Measurements from ENCODE around the gene MAP3K12. TPM values are rescaled to one million over a fixed set of nuclear protein-coding genes. Genes with fewer than 3 reads are reported as not detected.

MAP3K12 gene
- total RNA-seq, 5 donors from 2014 or later (not counting 1 experiment from before 2014, with no cell fraction given) = 21.4 to 29.9 (median 25.9) TPM

- 94% methylated on average over 6 of the region's 9 CpGs for WGBS (ENCODE audit: insufficient coverage)
- no peak overlapping the region for H3K27ac ChIP-seq (ENCODE audit: low read length)
- H3K4me3 Mint-ChIP-seq = no peak overlapping the region
- POLR2A ChIA-PET = no interaction called here
- H3K36me3 Mint-ChIP-seq = peaks cover 27% of the 10 kb centered on the region
- peaks cover 9 to 11% (median 11%) of the 10 kb centered on the region in 3 donors for H3K4me1 Mint-ChIP-seq
- no peaks in the 10 kb centered on the region for H3K27me3 Mint-ChIP-seq
- no peak for ATAC-seq (replicated peaks in 1 of 4)
- H3K36me3 ChIP-seq (ENCODE audit: control insufficient read depth in 2 of 2, extremely low read depth in 1 of 2, insufficient read depth in 1 of 2, low read length in 1 of 2) = peaks cover 6 to 52% of the 10 kb centered on the region in 2 donors
- H3K4me1 ChIP-seq (ENCODE audit: control insufficient read depth in 1 of 2, extremely low read depth in 1 of 2, insufficient read depth in 2 of 2, low read length in 2 of 2) = peaks cover 0 to 9% of the 10 kb centered on the region in 2 experiments
- no peaks in the 10 kb centered on the region for H3K27me3 ChIP-seq (replicated peaks in 1 of 2; ENCODE audit: control insufficient read depth in 2 of 2, extremely low read depth in 1 of 2, insufficient read depth in 2 of 2, low read length in 1 of 2)
- no peak overlapping the region for H3K4me3 ChIP-seq (ENCODE audit: control insufficient read depth in 1 of 2, extremely low read depth in 1 of 2, low read length in 1 of 2)
- CTCF ChIA-PET = interaction anchor here (1.0 to 3.3 kb wide), 4 partner anchors 10 to 158 kb away, joined by 3 to 19 read pairs (median 10); partner anchors contain the start of gene TARBP2 (in 1 of the 2)
- H3K9me3 ChIP-seq = no peaks in the 10 kb centered on the region
- H3K9me3 Mint-ChIP-seq = no peaks in the 10 kb centered on the region
- no peak for DNase-seq
- H3K27ac Mint-ChIP-seq = no peak overlapping the region
Measured at GRCh38 chr12:53510181-53510812, 11.0 kb upstream of the MAP3K12 start.

- DNase-seq (peak; percentile 40 to 88 (median 73)), ATAC-seq (replicated peaks in 1 of 4) (peak; percentile 91 to 97 (median 96))
- Mint-ChIP-seq H3K36me3 (peaks cover 24% of the 10 kb centered on the region), H3K27ac (peak overlapping the region; percentile 14 to 45), H3K27me3 (no peaks in the 10 kb centered on the region), H3K4me3 (no peak overlapping the region), H3K4me1 (peaks cover 9 to 12% (median 11%) of the 10 kb centered on the region in 3 donors), H3K9me3 (no peaks in the 10 kb centered on the region)
- Histone ChIP-seq H3K4me3 (ENCODE audit: control insufficient read depth in 1 of 2, extremely low read depth in 1 of 2, low read length in 1 of 2) (no peak overlapping the region), H3K27me3 (replicated peaks in 1 of 2; ENCODE audit: control insufficient read depth in 2 of 2, extremely low read depth in 1 of 2, insufficient read depth in 2 of 2, low read length in 1 of 2) (no peaks in the 10 kb centered on the region), H3K27ac (ENCODE audit: low read length) (peak overlapping the region; percentile 36), H3K4me1 (ENCODE audit: control insufficient read depth in 1 of 2, extremely low read depth in 1 of 2, insufficient read depth in 2 of 2, low read length in 2 of 2) (peaks cover 0 to 9% of the 10 kb centered on the region in 2 experiments), H3K36me3 (ENCODE audit: control insufficient read depth in 2 of 2, extremely low read depth in 1 of 2, insufficient read depth in 1 of 2, low read length in 1 of 2) (peaks cover 13 to 52% of the 10 kb centered on the region in 2 donors), H3K9me3 (no peaks in the 10 kb centered on the region)
- WGBS (ENCODE audit: insufficient coverage) = 67% methylated on average over 3 of the region's 7 CpGs
- POLR2A ChIA-PET = interaction anchor here (0.5 to 0.7 kb wide), 9 partner anchors 17 to 834 kb away, joined by 3 to 11 read pairs (median 3); no protein-coding TSS in a partner anchor
- CTCF ChIA-PET = interaction anchor here (0.6 to 3.3 kb wide), 24 partner anchors 8 to 624 kb away, joined by 3 to 36 read pairs (median 4); partner anchors contain the start of genes AAAS (in 1 of the 2), SP1 (in 1 of the 2) and TARBP2 (in 1 of the 2)
Measured at GRCh38 chr12:53508534-53509170, 9.4 kb upstream of the MAP3K12 start.

- H3K27me3 ChIP-seq (replicated peaks in 1 of 2; ENCODE audit: control insufficient read depth in 2 of 2, extremely low read depth in 1 of 2, insufficient read depth in 2 of 2, low read length in 1 of 2) = no peaks in the 10 kb centered on the region
- CTCF ChIA-PET = interaction anchor here (0.5 to 2.7 kb wide), 6 partner anchors 14 to 186 kb away, joined by 3 to 36 read pairs (median 4); partner anchors contain the start of gene AAAS (in 1 of the 2)
- DNase-seq = no peak
- peaks cover 0 to 9% of the 10 kb centered on the region in 2 experiments for H3K4me1 ChIP-seq (ENCODE audit: control insufficient read depth in 1 of 2, extremely low read depth in 1 of 2, insufficient read depth in 2 of 2, low read length in 2 of 2)
- no peaks in the 10 kb centered on the region for H3K9me3 ChIP-seq
- ATAC-seq (replicated peaks in 1 of 4) = no peak
- 100% methylated on average over 2 of the region's 4 CpGs for WGBS (ENCODE audit: insufficient coverage)
- H3K27ac ChIP-seq (ENCODE audit: low read length) = no peak overlapping the region
- H3K36me3 ChIP-seq (ENCODE audit: control insufficient read depth in 2 of 2, extremely low read depth in 1 of 2, insufficient read depth in 1 of 2, low read length in 1 of 2) = peaks cover 18 to 49% of the 10 kb centered on the region in 2 donors
- no peak overlapping the region for H3K4me3 Mint-ChIP-seq
- POLR2A ChIA-PET = no interaction called here
- peaks cover 11 to 19% (median 12%) of the 10 kb centered on the region in 3 donors for H3K4me1 Mint-ChIP-seq
- no peak overlapping the region for H3K4me3 ChIP-seq (ENCODE audit: control insufficient read depth in 1 of 2, extremely low read depth in 1 of 2, low read length in 1 of 2)
- no peaks in the 10 kb centered on the region for H3K27me3 Mint-ChIP-seq
- H3K27ac Mint-ChIP-seq = no peak overlapping the region
- H3K36me3 Mint-ChIP-seq = peaks cover 19% of the 10 kb centered on the region
- no peaks in the 10 kb centered on the region for H3K9me3 Mint-ChIP-seq
Measured at GRCh38 chr12:53507603-53507885, 8.3 kb upstream of the MAP3K12 start.

- 92% methylated on average over 5 of the region's 9 CpGs for WGBS (ENCODE audit: insufficient coverage)
- Mint-ChIP-seq H3K9me3 (no peaks in the 10 kb centered on the region), H3K27ac (no peak within 1 kb of the TSS), H3K27me3 (no peaks in the 10 kb centered on the region), H3K4me3 (no peak within 1 kb of the TSS), H3K36me3 (peaks cover 19% of the 10 kb centered on the region), H3K4me1 (peaks cover 14 to 22% (median 15%) of the 10 kb centered on the region in 3 donors)
- H3K9me3 ChIP-seq = no peaks in the 10 kb centered on the region
- H3K27ac ChIP-seq (ENCODE audit: low read length) = no peak within 1 kb of the TSS
- H3K27me3 ChIP-seq (replicated peaks in 1 of 2; ENCODE audit: control insufficient read depth in 2 of 2, extremely low read depth in 1 of 2, insufficient read depth in 2 of 2, low read length in 1 of 2) = no peaks in the 10 kb centered on the region
- no peak within 1 kb of the TSS for H3K4me3 ChIP-seq (ENCODE audit: control insufficient read depth in 1 of 2, extremely low read depth in 1 of 2, low read length in 1 of 2)
- DNase-seq (no peak), ATAC-seq (replicated peaks in 1 of 4) (no peak)
- POLR2A ChIA-PET = no interaction called here
- peaks cover 17 to 44% of the 10 kb centered on the region in 2 donors for H3K36me3 ChIP-seq (ENCODE audit: control insufficient read depth in 2 of 2, extremely low read depth in 1 of 2, insufficient read depth in 1 of 2, low read length in 1 of 2)
- CTCF ChIA-PET = interaction anchor here (0.5 to 2.7 kb wide), 4 partner anchors 42 to 154 kb away, joined by 3 to 36 read pairs (median 4); no protein-coding TSS in a partner anchor
- peaks cover 1 to 12% of the 10 kb centered on the region in 2 experiments for H3K4me1 ChIP-seq (ENCODE audit: control insufficient read depth in 1 of 2, extremely low read depth in 1 of 2, insufficient read depth in 2 of 2, low read length in 2 of 2)
Measured at GRCh38 chr12:53506881-53507602, 7.8 kb upstream of the MAP3K12 start, which contains the start of gene NPFF. Gene NPFF, minus strand, starts transcription at chr12:53507484. Its CDS starts 10 bp downstream, at chr12:53507474.

GRCh38 chr12:53506450-53506785 is 7.2 kb upstream of the MAP3K12 start:
- Histone ChIP-seq H3K4me1 (ENCODE audit: control insufficient read depth in 1 of 2, extremely low read depth in 1 of 2, insufficient read depth in 2 of 2, low read length in 2 of 2) (peaks cover 6 to 18% of the 10 kb centered on the region in 2 experiments), H3K27ac (ENCODE audit: low read length) (no peak overlapping the region), H3K27me3 (replicated peaks in 1 of 2; ENCODE audit: control insufficient read depth in 2 of 2, extremely low read depth in 1 of 2, insufficient read depth in 2 of 2, low read length in 1 of 2) (no peaks in the 10 kb centered on the region), H3K4me3 (ENCODE audit: control insufficient read depth in 1 of 2, extremely low read depth in 1 of 2, low read length in 1 of 2) (no peak overlapping the region), H3K9me3 (no peaks in the 10 kb centered on the region), H3K36me3 (ENCODE audit: control insufficient read depth in 2 of 2, extremely low read depth in 1 of 2, insufficient read depth in 1 of 2, low read length in 1 of 2) (peaks cover 15 to 37% of the 10 kb centered on the region in 2 donors)
- peaks cover 15% of the 10 kb centered on the region for H3K36me3 Mint-ChIP-seq
- no peak overlapping the region for H3K27ac Mint-ChIP-seq
- DNase-seq (no peak), ATAC-seq (replicated peaks in 1 of 4) (no peak)
- CTCF ChIA-PET = no interaction called here
- POLR2A ChIA-PET = no interaction called here
- peaks cover 20 to 29% (median 21%) of the 10 kb centered on the region in 3 donors for H3K4me1 Mint-ChIP-seq
- no CpG with 5 or more reads among the region's 2 CpGs for WGBS (ENCODE audit: insufficient coverage)
- H3K9me3 Mint-ChIP-seq = no peaks in the 10 kb centered on the region
- H3K4me3 Mint-ChIP-seq = no peak overlapping the region
- no peaks in the 10 kb centered on the region for H3K27me3 Mint-ChIP-seq
